Measurements from ENCODE around the gene BCAM. TPM values are rescaled to one million over a fixed set of nuclear protein-coding genes. Genes with fewer than 3 reads are reported as not detected.
A peak's percentile ranks its signal among the peaks of the same experiment; 100 is the strongest.

Gene BCAM
- total RNA-seq, 1 experiment from 2014 or later: 78.7 TPM

DNA sequence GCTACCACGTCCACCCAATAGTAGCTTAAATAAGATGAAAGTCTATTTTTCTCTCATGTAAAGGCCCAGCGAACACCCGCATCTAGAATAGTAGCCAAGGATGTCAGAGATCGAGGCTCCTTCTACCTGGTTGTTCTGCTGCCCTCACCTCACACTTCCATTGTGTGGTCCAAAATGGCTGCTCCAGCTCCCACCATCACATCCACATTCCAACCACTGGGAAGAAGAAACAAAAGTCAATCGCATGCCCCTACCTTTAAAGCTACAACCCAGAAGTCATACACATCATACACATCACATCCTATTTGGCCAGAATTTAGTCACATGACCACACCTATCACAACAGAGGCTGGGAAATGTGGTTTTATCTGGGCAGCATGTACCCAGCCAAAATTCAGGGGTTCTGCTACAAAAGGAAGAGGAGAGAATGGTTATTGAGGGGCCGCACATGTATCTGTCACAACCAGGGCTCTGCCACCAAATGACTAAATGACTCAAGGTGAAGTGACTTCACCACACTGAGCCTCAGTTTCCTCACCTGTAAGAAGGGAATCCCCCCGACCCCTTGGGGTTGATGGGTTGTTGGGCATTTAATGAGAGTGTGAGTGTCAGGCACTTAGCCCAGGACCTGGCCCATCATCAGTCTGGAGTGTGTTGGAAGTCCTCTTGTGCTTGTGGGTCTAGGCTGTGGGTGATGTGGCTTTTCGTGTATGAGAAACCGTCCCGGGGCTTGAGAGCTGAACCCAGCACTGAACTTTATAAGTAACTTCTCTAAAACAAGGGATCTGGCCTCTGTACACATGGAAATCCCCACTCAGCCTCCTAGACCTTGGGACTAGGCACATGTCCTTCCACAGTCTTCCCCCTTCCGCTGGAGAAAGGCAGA lies 41.4 kb upstream of the BCAM start:
- ChIA-PET POLR2A (interaction anchor here (1.1 kb wide), 1 partner anchor 15 kb away, joined by 4 read pairs; no protein-coding TSS in a partner anchor), RAD21 (ENCODE audit: low non-redundant PET in 1 of 2, low total read pairs in 2 of 2, uncharacterized antibody in 2 of 2, unreplicated experiment in 2 of 2) (interaction anchor here (0.6 to 2.9 kb wide), 2 partner anchors 15 to 44 kb away, joined by 3 to 10 read pairs; no protein-coding TSS in a partner anchor), CTCF (interaction anchor here (1.0 to 3.2 kb wide), 6 partner anchors 44 to 197 kb away, joined by 3 to 21 read pairs (median 3); no protein-coding TSS in a partner anchor)
- no peak overlapping the region for H3K4me2 ChIP-seq (ENCODE audit: low read length)
- H3K9me2 ChIP-seq (ENCODE audit: insufficient read depth): no peaks in the 10 kb centered on the region
- ATAC-seq: no peak
- H3K4me3 ChIP-seq (replicated peaks in 1 of 2; ENCODE audit: low read depth in 1 of 2, low read length in 2 of 2): no peak overlapping the region
- no peaks in the 10 kb centered on the region for H3K9me3 ChIP-seq (ENCODE audit: control insufficient read depth in 1 of 2, insufficient read depth in 1 of 2, low read depth in 1 of 2, low read length in 2 of 2)
- H3K36me3 ChIP-seq (ENCODE audit: control insufficient read depth in 1 of 2, insufficient read depth in 2 of 2, low read length in 2 of 2): no peaks in the 10 kb centered on the region
- TF ChIP-seq CTCF (IDR thresholded peaks at IDR 0.05 in 2 of 3, conservative IDR thresholded peaks at IDR 0.05 in 1 of 3; ENCODE audit: borderline replicate concordance in 1 of 3, insufficient read depth in 1 of 3, low read depth in 2 of 3, low read length in 2 of 3) (0 out of 6 replicates have a peak, but pooled peaks of 1 of the 3 experiments have one; percentile 5), ZNF274 (IDR thresholded peaks at IDR 0.05; ENCODE audit: low read depth, low read length) (no peak)
- no peaks in the 10 kb centered on the region for H3K27me3 ChIP-seq (ENCODE audit: insufficient read depth, low read length)
- no peaks in the 10 kb centered on the region for H4K20me1 ChIP-seq (ENCODE audit: insufficient read depth)
- no peak for DNase-seq (ENCODE audit: low read depth, low spot score)
- intact Hi-C loops (cut with micrococcal nuclease): no loop called here
- H3K4me1 ChIP-seq (ENCODE audit: control insufficient read depth in 1 of 2, insufficient read depth in 2 of 2, low read length in 2 of 2): peaks cover 6 to 28% of the 10 kb centered on the region in 2 experiments; a peak in 3 of 4 replicates
- H3K27ac ChIP-seq (ENCODE audit: low read depth, low read length): no peak overlapping the region
- H2AFZ ChIP-seq (ENCODE audit: low read depth, low read length, poor library complexity, severe bottlenecking): peak overlapping the region; percentile 85
- no TSS peak for BruUV-seq (replicated peaks)
- H3K9ac ChIP-seq (ENCODE audit: low read length): no peak overlapping the region
- H3K79me2 ChIP-seq (ENCODE audit: insufficient read depth, low read length): no peaks in the 10 kb centered on the region

All from HCT116 (cell line).